ENCODE results near the gene IMMP2L.

DNA sequence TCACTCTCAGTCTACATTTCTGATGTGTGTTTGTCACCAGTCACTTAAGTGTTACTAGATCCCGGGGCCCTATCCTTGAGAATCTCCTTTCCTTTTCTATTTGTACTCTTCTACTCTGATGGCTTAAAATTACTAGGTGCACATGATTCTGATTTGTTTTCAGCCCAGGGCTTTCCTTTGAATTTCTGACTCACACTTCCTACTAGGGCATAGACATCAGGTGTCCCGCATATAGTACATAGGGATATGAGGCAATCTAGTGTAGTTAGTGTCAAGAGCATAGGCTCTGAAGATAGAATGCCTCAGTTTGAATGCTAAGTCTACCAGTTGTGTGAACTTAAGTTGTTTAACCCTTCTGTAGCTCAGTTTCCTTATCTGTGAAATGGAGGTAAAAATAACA lies 520.7 kb downstream of the IMMP2L start:
- TF ChIP-seq CTCF (conservative IDR thresholded peaks at IDR 0.05; ENCODE audit: low read depth, low read length) = no peak
- TF ChIP-seq EZH2phosphoT487 (IDR thresholded peaks at IDR 0.05; ENCODE audit: borderline replicate concordance, low read length) = no peak
